ENCODE data around the gene OBP2B. TPM values are rescaled to one million over a fixed set of nuclear protein-coding genes. Genes with fewer than 3 reads are reported as not detected.

Gene OBP2B
- total and polyA plus RNA-seq, 2 experiments from 2014 or later = not detected

- DNase-seq (ENCODE audit: low spot score) (no peak), ATAC-seq (no peak)
- H3K9me2 ChIP-seq (ENCODE audit: insufficient read depth) = no peaks in the 10 kb centered on the region
Observed at GRCh38 chr9:133225171-133226011, 16.3 kb upstream of the OBP2B start.

More at GRCh38 chr9:133225171-133226011, 16.3 kb upstream of the OBP2B start:
- Histone ChIP-seq H3F3A (replicated peaks; ENCODE audit: low read depth) (no peaks in the 10 kb centered on the region), H3K27ac (ENCODE audit: low read depth) (no peak overlapping the region), H3K79me2 (replicated peaks; ENCODE audit: insufficient read depth) (no peaks in the 10 kb centered on the region), H2AFZ (no peak overlapping the region), H3K27me3 (ENCODE audit: insufficient read depth) (no peaks in the 10 kb centered on the region), H3K4me2 (no peak overlapping the region), H4K20me1 (replicated peaks; ENCODE audit: insufficient read depth) (no peaks in the 10 kb centered on the region), H3K36me3 (ENCODE audit: insufficient read depth) (no peaks in the 10 kb centered on the region), H3K4me3 (no peak overlapping the region), H3K4me1 (ENCODE audit: insufficient read depth) (no peaks in the 10 kb centered on the region)
- Mint-ChIP-seq H3K36me3 (ENCODE audit: low read depth) (no peaks in the 10 kb centered on the region), H3K27ac (no peak overlapping the region), H3K4me1 (peaks cover 3% of the 10 kb centered on the region; the same call in 2 of the 3 replicates), H3K27me3 (ENCODE audit: insufficient read depth, low read depth, poor library complexity) (peaks cover 19% of the 10 kb centered on the region), H3K4me3 (no peak overlapping the region), H3K9me3 (peaks cover 4% of the 10 kb centered on the region; the same call in 2 of the 3 replicates)
- TF ChIP-seq STAT1 (IDR thresholded peaks at IDR 0.05; ENCODE audit: unreplicated experiment) (no peak), ZNF114 (CRISPR knock-in tag; IDR thresholded peaks at IDR 0.05) (no peak), JUNB (IDR thresholded peaks at IDR 0.05; ENCODE audit: unreplicated experiment) (no peak), ZNF331 (CRISPR knock-in tag; IDR thresholded peaks at IDR 0.05; ENCODE audit: low read depth) (no peak), NANOG (IDR thresholded peaks at IDR 0.05; ENCODE audit: borderline replicate concordance) (no peak), CTCF (conservative IDR thresholded peaks at IDR 0.05; ENCODE audit: low read depth in 2 of 2) (no peak), REST (IDR thresholded peaks at IDR 0.05; ENCODE audit: unreplicated experiment) (no peak), ETS1 (IDR thresholded peaks at IDR 0.05) (no peak), CREB1 (CRISPR knock-in tag; IDR thresholded peaks at IDR 0.05; ENCODE audit: low read depth) (no peak), EZH2phosphoT487 (IDR thresholded peaks at IDR 0.05; ENCODE audit: unreplicated experiment) (no peak), EZH2 (IDR thresholded peaks at IDR 0.05; ENCODE audit: low read depth, unreplicated experiment) (no peak), ZNF462 (CRISPR knock-in tag; IDR thresholded peaks at IDR 0.05) (no peak), POLR2AphosphoS5 (IDR thresholded peaks at IDR 0.05; ENCODE audit: low read depth) (no peak)

Data from GM23338 (cell line).